Natural killer cell (primary cell): ENCODE results near the gene PITPNM3. TPM values are rescaled to one million over a fixed set of nuclear protein-coding genes. Genes with fewer than 3 reads are reported as not detected.

Experiments used
- ATAC-seq, 3 donors: fragments of 150-1000 bp in 2 of 3; fragments of 200-7000 bp in 1 of 3; cut with Tn5 transposase; 1 replicate in 1 of 3; 2 replicates in 2 of 3; pipeline ENCODE4 v1.10.0; 2021; ENCODE audit warnings: mild to moderate bottlenecking in 2 of 3, moderate library complexity in 2 of 3
- DNase-seq, 2 donors: peaks; one replicate each; pipeline versions ENCODE4 v3.0.0 to v3.0.0-alpha.2; 2013 to 2021; ENCODE audit warnings: mixed read lengths in 1 of 2
- H3K27ac ChIP-seq: one replicate; pipeline ENCODE4 v1.5.1; 2013; ENCODE audit warnings: mild to moderate bottlenecking, low read length
- H3K27me3 ChIP-seq: one replicate; pipeline ENCODE4 v1.6.1; 2013; ENCODE audit warnings: low read length; ENCODE audit not compliant: control insufficient read depth, insufficient read depth
- H3K36me3 ChIP-seq: one replicate; pipeline ENCODE4 v1.6.1; 2013; ENCODE audit warnings: low read length; ENCODE audit not compliant: control insufficient read depth, insufficient read depth
- H3K4me1 ChIP-seq: one replicate; pipeline ENCODE4 v1.6.1; 2013; ENCODE audit warnings: low read length; ENCODE audit not compliant: control insufficient read depth, insufficient read depth
- H3K4me3 ChIP-seq: one replicate; pipeline ENCODE4 v1.5.1; 2013; ENCODE audit warnings: low read length
- H3K9me3 ChIP-seq: one replicate; pipeline ENCODE4 v1.6.1; 2013; ENCODE audit warnings: low read length; ENCODE audit not compliant: control insufficient read depth, insufficient read depth
- H3K27ac Mint-ChIP-seq, 2 donors: one replicate each; pipeline ENCODE4 v1.8.0; 2022; ENCODE audit warnings: mild to moderate bottlenecking in 2 of 2, mixed read lengths in 2 of 2, moderate library complexity in 1 of 2
- H3K27me3 Mint-ChIP-seq, 2 donors: one replicate each; pipeline ENCODE4 v1.8.0; 2022; ENCODE audit warnings: low read depth in 2 of 2, mixed read lengths in 2 of 2
- H3K36me3 Mint-ChIP-seq: one replicate; pipeline ENCODE4 v1.8.0; 2022; ENCODE audit warnings: mixed read lengths
- H3K4me1 Mint-ChIP-seq, 2 donors: one replicate each; pipeline ENCODE4 v1.8.0; 2022; ENCODE audit warnings: mixed read lengths in 2 of 2
- H3K4me3 Mint-ChIP-seq: one replicate; pipeline ENCODE4 v1.8.0; 2022; ENCODE audit warnings: mild to moderate bottlenecking, moderate library complexity, mixed read lengths
- H3K9me3 Mint-ChIP-seq, 2 donors: one replicate each; pipeline ENCODE4 v1.8.0; 2022; ENCODE audit warnings: mixed read lengths in 2 of 2
- WGBS: methylation state at CpG from one replicate; pipeline ENCODE4 v1.1.7; 2013; ENCODE audit warnings: missing lambda C conversion rate; ENCODE audit not compliant: insufficient coverage; 5-methylcytosine and 5-hydroxymethylcytosine counted together
- intact Hi-C: fragments of 100-400 bp; cut with micrococcal nuclease; formaldehyde crosslinking; loops from one replicate; pipeline ENCODE4 v1.14.2; 2022
- total RNA-seq, 4 donors: library from RNA; stranded (reverse); fragments of 120-200 nt in 1 of 4; gene quantifications; one replicate each; pipeline versions ENCODE4 v1.2.3 to v1.2.4, GENCODE V29; 2013 to 2022
- TF ChIP-seq, protein P1 (sequence below): fragments of 200-600 bp; IDR thresholded peaks from one replicate; pipeline ENCODE4 v1.8.0; 2022; ENCODE audit warnings: antibody characterized with exemption

Gene PITPNM3
- total RNA-seq, 3 donors from 2014 or later (not counting 1 experiment from before 2014, with no cell fraction given), result 0.42 to 0.75 (median 0.50) TPM

DNA sequence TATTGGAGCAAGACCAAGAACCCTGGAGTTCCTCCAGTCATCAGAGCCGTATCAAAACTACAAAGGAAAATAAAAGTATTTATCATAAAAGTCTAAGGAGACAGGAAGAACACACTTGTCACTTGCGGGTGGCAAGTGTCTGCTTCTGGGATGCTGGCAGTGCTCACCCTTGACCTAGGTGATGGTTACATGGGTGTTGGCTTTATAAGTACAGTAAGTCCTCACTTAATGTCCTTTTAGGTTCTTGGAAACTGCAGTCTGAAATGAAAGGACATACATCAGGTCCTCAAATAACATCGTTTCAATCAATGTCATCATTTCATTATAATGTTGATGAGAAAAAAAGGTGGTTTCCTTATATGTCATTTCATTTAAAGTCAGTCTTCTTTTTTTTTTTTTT lies 118.4 kb downstream of the PITPNM3 start:
- Histone ChIP-seq H3K9me3 (no peaks in the 10 kb centered on the region), H3K4me3 (no peak overlapping the region), H3K27ac (no peak overlapping the region), H3K36me3 (no peaks in the 10 kb centered on the region), H3K4me1 (no peaks in the 10 kb centered on the region), H3K27me3 (peaks cover 4% of the 10 kb centered on the region)
- Mint-ChIP-seq H3K9me3 (no peaks in the 10 kb centered on the region), H3K36me3 (no peaks in the 10 kb centered on the region), H3K27me3 (peaks cover 23 to 31% of the 10 kb centered on the region in 2 donors), H3K4me3 (no peak overlapping the region), H3K27ac (no peak overlapping the region), H3K4me1 (peaks cover 0 to 5% of the 10 kb centered on the region in 2 donors)
- intact Hi-C loops, result no loop called here
- DNase-seq (no peak), ATAC-seq (no peak)
- 63% methylated on average over 1 of the region's 3 CpGs for WGBS
- TF ChIP-seq, protein P1, sequence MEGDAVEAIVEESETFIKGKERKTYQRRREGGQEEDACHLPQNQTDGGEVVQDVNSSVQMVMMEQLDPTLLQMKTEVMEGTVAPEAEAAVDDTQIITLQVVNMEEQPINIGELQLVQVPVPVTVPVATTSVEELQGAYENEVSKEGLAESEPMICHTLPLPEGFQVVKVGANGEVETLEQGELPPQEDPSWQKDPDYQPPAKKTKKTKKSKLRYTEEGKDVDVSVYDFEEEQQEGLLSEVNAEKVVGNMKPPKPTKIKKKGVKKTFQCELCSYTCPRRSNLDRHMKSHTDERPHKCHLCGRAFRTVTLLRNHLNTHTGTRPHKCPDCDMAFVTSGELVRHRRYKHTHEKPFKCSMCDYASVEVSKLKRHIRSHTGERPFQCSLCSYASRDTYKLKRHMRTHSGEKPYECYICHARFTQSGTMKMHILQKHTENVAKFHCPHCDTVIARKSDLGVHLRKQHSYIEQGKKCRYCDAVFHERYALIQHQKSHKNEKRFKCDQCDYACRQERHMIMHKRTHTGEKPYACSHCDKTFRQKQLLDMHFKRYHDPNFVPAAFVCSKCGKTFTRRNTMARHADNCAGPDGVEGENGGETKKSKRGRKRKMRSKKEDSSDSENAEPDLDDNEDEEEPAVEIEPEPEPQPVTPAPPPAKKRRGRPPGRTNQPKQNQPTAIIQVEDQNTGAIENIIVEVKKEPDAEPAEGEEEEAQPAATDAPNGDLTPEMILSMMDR, result no peak

DNA sequence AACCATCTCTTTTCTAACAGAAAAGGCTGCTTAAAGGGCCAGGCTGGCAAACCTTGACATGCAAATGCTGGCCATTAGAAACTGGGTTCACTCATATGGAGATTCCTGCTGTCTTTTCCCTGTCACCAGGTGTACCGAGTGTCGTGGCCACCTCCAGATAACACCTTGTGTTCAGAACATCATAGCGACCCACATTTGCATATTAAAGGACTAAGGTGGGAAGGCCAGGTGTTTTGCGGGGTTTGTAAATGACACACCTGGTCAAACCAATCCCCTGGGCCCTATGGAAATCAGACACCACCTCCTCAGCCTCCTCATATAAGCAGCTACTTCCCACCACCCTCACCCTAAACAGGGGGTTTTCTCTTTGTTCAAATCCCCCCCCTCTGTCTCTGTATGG lies 118.9 kb downstream of the PITPNM3 start:
- no peaks in the 10 kb centered on the region for H3K36me3 Mint-ChIP-seq
- H3K9me3 ChIP-seq, result no peaks in the 10 kb centered on the region
- ATAC-seq, result no peak
- H3K9me3 Mint-ChIP-seq, result no peaks in the 10 kb centered on the region
- H3K4me1 ChIP-seq, result no peaks in the 10 kb centered on the region
- TF ChIP-seq, protein P1, result no peak
- H3K27ac ChIP-seq, result no peak overlapping the region
- no peak overlapping the region for H3K27ac Mint-ChIP-seq
- peaks cover 0 to 5% of the 10 kb centered on the region in 2 donors for H3K4me1 Mint-ChIP-seq
- no peak for DNase-seq
- H3K27me3 Mint-ChIP-seq, result peaks cover 23 to 31% of the 10 kb centered on the region in 2 donors
- H3K27me3 ChIP-seq, result peaks cover 4% of the 10 kb centered on the region
- no peak overlapping the region for H3K4me3 Mint-ChIP-seq
- H3K4me3 ChIP-seq, result no peak overlapping the region
- 68% methylated on average over 4 of the region's 4 CpGs for WGBS
- no peaks in the 10 kb centered on the region for H3K36me3 ChIP-seq
- intact Hi-C loops, result no loop called here

DNA sequence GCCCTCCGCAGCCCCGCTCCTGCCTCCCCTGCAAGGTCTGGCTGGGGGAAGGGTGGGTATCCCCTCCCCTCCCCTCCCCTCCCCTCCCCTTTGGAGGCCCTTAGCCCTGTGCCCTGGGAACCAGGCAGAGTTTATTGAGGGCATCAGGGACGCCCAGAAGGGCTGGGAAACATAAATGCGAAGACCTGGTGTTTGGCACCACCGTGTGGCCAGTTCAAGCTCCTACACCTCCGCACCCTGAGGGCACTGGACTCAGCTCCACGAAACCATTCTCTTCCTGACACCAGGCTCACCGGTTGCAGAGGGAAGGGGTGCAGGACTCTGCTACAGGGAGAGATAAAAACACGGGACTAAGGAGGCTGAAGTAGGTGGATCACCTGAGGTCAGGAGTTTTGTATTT lies 120.4 kb downstream of the PITPNM3 start:
- Mint-ChIP-seq H3K4me3 (no peak overlapping the region), H3K4me1 (peaks cover 0 to 5% of the 10 kb centered on the region in 2 donors), H3K27ac (no peak overlapping the region), H3K27me3 (peaks cover 20 to 32% of the 10 kb centered on the region in 2 donors), H3K36me3 (no peaks in the 10 kb centered on the region), H3K9me3 (no peaks in the 10 kb centered on the region)
- Histone ChIP-seq H3K4me1 (no peaks in the 10 kb centered on the region), H3K27me3 (peaks cover 4% of the 10 kb centered on the region), H3K36me3 (no peaks in the 10 kb centered on the region), H3K9me3 (peaks cover 3% of the 10 kb centered on the region), H3K4me3 (no peak overlapping the region), H3K27ac (no peak overlapping the region)
- TF ChIP-seq, protein P1, result peak; percentile 68
- ATAC-seq, result peak; percentile 83 to 99 (median 99)
- peak; percentile 57 to 83 for DNase-seq
- intact Hi-C loops, result loop anchor here (1.0 kb wide), 1 partner anchor 849 kb away; no protein-coding TSS in a partner anchor
- WGBS, result 3% methylated on average over 7 of the region's 9 CpGs

DNA sequence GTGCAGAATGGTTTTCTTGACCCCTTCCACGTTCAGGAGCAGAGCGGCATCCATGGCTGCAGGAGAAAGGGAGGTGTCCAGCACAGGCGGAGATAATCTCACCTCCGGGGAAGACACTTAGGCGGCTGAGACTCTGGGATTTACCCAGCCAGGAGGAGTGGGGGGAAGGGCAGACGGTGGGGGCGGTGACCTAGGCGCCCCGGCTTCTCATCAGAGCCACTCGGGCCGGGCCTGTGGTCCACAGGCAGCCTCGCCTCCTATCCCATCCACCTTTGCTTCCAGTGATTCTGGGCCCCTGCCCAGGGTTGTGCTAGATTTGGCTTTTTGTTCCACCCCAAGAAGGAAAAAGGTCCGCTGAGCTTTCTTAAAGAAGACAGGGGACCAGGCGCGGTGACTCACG lies 121.3 kb downstream of the PITPNM3 start, which contains the start of gene AIPL1:
AIPL1 (minus strand) TSS at position 71 of the 400 bp plus-strand sequence; CDS start at position 54, 17 bp downstream.
- Mint-ChIP-seq H3K36me3 (no peaks in the 10 kb centered on the region), H3K27me3 (peaks cover 19 to 26% of the 10 kb centered on the region in 2 donors), H3K4me3 (no peak within 1 kb of the TSS), H3K4me1 (peaks cover 0 to 5% of the 10 kb centered on the region in 2 donors), H3K9me3 (peaks cover 0 to 2% of the 10 kb centered on the region in 2 donors), H3K27ac (no peak within 1 kb of the TSS)
- DNase-seq (no peak), ATAC-seq (no peak)
- H3K36me3 ChIP-seq, result no peaks in the 10 kb centered on the region
- intact Hi-C loops, result no loop called here
- H3K4me3 ChIP-seq, result no peak within 1 kb of the TSS
- TF ChIP-seq, protein P1, result no peak
- 92% methylated on average over 16 of the region's 16 CpGs for WGBS
- no peak within 1 kb of the TSS for H3K27ac ChIP-seq
- no peaks in the 10 kb centered on the region for H3K4me1 ChIP-seq
- peaks cover 8% of the 10 kb centered on the region for H3K9me3 ChIP-seq
- H3K27me3 ChIP-seq, result peaks cover 4% of the 10 kb centered on the region
